GM21447 (cell line): ENCODE data around the gene EXOSC2.

Experiments
- ATAC-seq: cut with Tn5 transposase; IDR thresholded peaks from one replicate; pipeline ENCODE4 v1.9.1; 2021; ENCODE audit not compliant: unreplicated experiment

The EXOSC2 gene, protein sequence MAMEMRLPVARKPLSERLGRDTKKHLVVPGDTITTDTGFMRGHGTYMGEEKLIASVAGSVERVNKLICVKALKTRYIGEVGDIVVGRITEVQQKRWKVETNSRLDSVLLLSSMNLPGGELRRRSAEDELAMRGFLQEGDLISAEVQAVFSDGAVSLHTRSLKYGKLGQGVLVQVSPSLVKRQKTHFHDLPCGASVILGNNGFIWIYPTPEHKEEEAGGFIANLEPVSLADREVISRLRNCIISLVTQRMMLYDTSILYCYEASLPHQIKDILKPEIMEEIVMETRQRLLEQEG

GRCh38 chr9:130693426-130694191 is at the start of gene EXOSC2:
TSS of gene EXOSC2 (plus strand) at chr9:130693780. CDS start at chr9:130693792, 12 bp downstream.
- ATAC-seq, result peak; percentile 94

- no peak for ATAC-seq
These were observed 42.4 kb upstream of the EXOSC2 start for GRCh38 chr9:130651221-130651620.

DNA sequence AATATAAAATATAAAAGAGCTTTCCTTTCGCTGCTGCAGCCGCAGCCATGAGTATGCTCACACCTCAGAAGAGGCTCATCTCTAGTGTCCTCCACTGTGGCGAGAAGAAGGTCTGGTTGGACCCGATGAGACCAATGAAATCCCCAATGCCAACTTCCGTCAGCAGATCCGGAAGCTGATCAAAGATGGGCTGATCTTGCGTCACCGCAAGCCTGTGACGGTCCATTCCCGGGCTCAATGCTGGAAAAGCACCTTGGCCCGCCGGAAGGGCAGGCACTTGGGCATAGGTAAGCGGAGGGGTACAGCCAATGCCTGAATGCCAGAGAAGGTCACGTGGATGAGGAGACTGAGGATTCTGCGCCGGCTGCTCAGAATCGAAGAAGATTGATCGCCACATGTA is 41.8 kb upstream of the EXOSC2 start:
- ATAC-seq, result no peak

- no peak for ATAC-seq
These were observed 38.7 kb upstream of the EXOSC2 start for GRCh38 chr9:130654879-130655278.

DNA sequence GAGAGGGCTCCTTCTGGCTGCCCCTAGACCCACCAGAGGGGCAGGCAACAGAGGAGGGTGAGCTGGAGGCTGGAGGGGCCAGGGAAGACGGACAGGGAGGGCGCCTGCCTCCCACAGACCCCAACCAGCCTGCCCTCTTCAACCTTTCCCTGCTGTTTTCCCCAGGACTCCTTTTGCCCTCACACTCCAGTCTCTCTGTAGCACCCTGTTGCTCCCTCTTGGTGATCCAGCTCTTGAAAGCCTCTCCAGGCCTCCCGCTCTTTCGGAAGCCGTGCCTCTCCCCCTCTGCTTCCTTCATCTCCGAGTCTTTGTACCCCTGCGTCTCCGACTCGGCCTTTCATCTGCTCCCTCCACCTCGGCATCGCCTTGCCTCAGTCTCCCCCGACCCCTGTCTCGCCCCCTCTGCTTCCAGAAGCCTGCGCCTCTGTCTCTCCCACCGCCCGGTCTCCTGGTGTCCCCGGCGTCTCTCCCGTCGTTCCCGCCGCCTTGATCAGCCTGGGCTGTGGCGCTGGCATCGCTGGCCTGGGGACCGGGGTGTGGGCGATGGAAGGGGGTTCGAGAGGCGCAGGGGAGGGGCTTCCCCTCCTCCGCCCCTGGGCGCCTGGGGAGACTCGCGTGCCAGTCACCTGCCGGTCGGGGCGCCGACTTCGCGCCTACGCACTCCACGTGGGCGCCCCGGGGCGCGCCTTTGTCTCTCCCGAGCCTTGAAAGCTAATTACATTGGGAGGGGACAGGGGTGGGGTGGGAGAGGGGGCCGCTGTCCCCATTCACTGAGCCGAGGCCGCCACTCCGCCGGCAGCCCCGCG is 34.5 kb upstream of the EXOSC2 start:
- no peak for ATAC-seq

DNA sequence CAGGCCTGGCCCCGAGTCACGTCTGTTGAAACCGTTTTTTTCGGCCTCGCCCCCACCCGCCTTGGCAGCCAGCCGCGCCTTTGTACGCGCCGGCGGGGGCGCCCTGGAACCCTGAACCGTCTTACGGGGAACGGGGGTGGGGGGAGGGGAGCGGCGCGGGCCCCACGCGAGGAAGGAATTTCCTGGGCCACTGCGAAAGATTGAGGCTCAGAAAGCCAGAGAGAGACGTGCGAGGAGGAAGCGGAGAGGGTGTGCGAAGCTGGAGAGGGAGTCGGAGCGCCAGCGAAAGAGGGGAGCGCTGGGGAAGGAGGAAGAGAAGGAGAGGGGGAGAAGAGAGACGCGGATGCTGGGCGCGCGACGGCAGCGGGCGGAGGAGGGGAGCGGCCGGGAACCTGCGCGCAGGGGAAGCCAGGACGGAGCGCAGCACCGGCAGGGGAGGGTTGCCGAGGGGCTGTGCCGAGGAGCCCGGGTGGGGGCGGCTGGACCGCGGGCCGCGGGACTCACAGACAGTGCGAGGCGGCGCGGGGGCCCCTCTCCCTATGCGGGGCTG is 33.8 kb upstream of the EXOSC2 start:
- no peak for ATAC-seq

DNA sequence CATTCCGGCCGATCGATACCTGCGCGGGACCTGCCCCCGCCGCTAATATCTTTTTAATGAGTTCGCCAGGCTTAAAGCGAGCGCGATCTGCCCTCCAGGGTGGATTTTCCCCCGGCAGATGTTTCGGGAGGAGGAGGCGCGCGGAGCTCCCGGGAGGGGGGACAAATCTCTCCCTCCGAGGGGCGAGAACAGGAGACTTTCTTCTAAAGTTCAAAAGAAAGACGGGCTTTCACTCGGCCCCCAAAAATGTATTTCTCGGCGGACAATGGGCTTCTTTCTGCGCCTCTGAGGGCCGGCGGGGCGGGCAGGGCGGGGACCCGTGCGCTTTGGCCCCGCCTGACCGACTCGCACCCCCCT is 33.3 kb upstream of the EXOSC2 start:
- ATAC-seq, result no peak

GRCh38 chr9:130660683-130661450 is 32.7 kb upstream of the EXOSC2 start:
- ATAC-seq, result no peak

GRCh38 chr9:130661451-130662098 is 32.0 kb upstream of the EXOSC2 start:
- no peak for ATAC-seq

GRCh38 chr9:130662099-130662969 is 31.2 kb upstream of the EXOSC2 start:
- no peak for ATAC-seq

DNA sequence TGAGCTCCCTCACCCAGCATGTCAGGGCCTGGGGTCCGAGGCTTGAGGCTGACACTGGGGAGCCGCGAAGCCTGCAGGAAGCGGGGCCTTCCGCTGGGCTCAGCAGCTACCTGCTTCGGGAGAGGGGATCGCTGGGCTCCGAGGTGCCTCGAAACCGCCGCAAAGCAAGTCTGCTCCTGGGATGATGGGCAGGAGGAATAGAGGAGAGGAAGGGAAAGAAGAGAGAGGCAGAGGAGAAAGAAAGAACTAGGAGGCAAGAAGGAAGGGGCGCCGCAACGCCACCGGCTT is 30.7 kb upstream of the EXOSC2 start:
- ATAC-seq, result no peak

DNA sequence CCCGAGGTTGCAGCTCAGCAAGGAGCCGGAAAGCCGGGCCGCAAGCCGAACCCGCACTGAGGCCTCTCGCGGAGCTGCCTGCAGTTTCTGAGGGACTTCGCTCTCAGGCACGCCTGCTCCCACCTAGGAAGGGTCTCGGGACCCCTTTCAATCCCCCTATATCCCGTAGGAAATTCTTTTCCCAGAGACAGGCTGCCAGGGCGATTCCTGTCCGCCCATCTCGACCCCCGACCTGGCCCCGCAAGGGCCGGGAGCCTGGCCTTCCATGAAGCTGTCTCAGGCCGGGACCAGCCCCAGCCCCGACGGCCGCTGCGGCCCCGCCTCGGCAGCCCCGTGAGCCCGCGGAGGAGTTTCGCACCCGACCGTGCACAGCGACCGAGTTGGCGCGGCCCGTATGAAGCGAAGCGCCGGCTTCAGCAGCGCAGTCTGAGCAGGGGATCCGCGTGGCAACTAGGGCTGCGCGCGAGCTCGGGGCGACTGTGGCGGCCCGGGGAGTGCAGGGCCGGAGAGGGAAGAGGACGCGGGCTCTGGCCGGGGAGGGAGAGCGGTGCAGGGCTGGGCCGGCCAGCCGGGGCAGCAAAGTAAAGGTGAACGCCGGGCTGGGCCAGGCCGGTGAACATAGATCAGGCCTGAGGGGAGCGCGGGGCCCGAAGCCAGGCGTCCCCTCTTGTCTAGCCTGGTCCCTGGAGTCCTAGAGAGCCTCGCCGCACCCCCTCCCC is 30.2 kb upstream of the EXOSC2 start:
- ATAC-seq, result no peak

- ATAC-seq, result no peak
These were observed 29.7 kb upstream of the EXOSC2 start for GRCh38 chr9:130663977-130664250.

GRCh38 chr9:130664251-130665028 is 29.1 kb upstream of the EXOSC2 start, which contains the start of gene PRDM12:
TSS of gene PRDM12 (plus strand) at chr9:130664594. CDS start at chr9:130664654, 60 bp downstream.
- ATAC-seq, result no peak

DNA sequence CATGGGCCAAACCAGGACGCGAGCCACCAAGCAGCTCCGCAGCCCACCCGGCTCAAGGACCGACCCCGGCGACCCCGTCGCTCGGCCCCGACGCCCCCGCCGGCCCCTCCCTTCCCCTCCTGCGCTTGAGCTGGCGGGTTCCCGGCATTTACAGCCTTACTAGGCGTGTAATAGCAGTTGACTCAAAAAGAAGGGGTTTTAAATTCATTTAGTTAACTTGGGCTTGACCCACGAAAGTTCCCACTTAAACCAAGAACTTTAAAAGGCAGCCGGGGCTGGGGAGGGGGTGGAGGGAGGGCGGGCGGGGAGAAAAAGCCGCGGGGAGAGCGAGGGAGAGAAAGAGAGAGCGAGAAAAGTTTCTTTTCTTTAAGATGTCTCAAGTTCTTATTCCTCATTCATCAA is 28.6 kb upstream of the EXOSC2 start:
- ATAC-seq, result no peak

GRCh38 chr9:130665431-130666392 is 27.9 kb upstream of the EXOSC2 start:
- no peak for ATAC-seq
